ENCODE data around the gene NR1I3. TPM values are rescaled to one million over a fixed set of nuclear protein-coding genes. Genes with fewer than 3 reads are reported as not detected.

The NR1I3 gene
- total RNA-seq, 1 experiment from 2014 or later, result not detected

DNA sequence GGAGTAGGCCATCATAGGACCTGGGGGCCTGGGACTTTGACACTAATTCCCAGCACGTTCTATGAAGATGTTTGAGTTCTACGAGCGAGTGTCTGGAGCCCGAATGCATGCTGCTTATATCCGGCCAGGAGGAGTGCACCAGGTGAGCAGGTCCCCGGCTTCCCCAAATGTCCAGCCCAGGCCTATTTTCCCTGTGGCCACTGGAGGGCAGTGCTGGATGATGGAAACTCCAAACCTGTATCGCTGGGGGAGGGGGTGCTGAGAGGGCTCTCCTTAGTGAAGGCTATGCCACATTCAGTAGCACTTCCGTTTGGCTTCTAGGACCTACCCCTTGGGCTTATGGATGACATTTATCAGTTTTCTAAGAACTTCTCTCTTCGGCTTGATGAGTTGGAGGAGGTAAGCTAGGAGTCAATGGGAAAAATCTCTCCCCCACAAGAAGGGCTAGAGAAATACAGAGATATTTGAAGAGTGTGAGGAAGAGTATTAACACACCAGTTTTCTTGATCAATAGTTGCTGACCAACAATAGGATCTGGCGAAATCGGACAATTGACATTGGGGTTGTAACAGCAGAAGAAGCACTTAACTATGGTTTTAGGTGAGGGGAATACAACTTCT, 28.1 kb downstream of the NR1I3 start:
- Histone ChIP-seq H3K27ac (ENCODE audit: insufficient read length, low read depth, low read length) (no peak overlapping the region), H4K20me1 (ENCODE audit: control insufficient read depth, insufficient read depth, insufficient read length) (no peaks in the 10 kb centered on the region), H2AK5ac (ENCODE audit: insufficient read length, low read length) (no peak overlapping the region), H3K9me3 (ENCODE audit: control insufficient read depth, low read depth, low read length) (no peaks in the 10 kb centered on the region), H2BK5ac (ENCODE audit: insufficient read length, low read length) (no peak overlapping the region), H3K23ac (ENCODE audit: insufficient read length, low read depth, low read length) (no peak overlapping the region), H3K23me2 (ENCODE audit: insufficient read length, low read depth, low read length, poor library complexity, severe bottlenecking) (no peaks in the 10 kb centered on the region), H4K8ac (replicated peaks; ENCODE audit: insufficient read length, low read depth, low read length) (no peak overlapping the region), H3K79me2 (ENCODE audit: insufficient read depth, low read length) (no peaks in the 10 kb centered on the region), H4K5ac (ENCODE audit: insufficient read length, low read depth, low read length) (no peak overlapping the region), H3T11ph (ENCODE audit: low read length) (no peak overlapping the region), H4K91ac (ENCODE audit: insufficient read length, low read depth, low read length) (no peak overlapping the region), H3K27me3 (ENCODE audit: insufficient read depth, low read length) (no peaks in the 10 kb centered on the region), H2BK15ac (ENCODE audit: low read depth, low read length) (no peak overlapping the region), H2BK120ac (ENCODE audit: low read depth, low read length, poor library complexity, severe bottlenecking) (no peak overlapping the region), H3K9ac (ENCODE audit: extremely low read depth, insufficient read length, low read length) (no peak overlapping the region), H2AFZ (ENCODE audit: low read length) (no peak overlapping the region), H2BK12ac (ENCODE audit: insufficient read length, low read depth, low read length) (no peak overlapping the region), H2BK20ac (ENCODE audit: low read depth, low read length, poor library complexity, severe bottlenecking) (no peak overlapping the region), H3K4ac (ENCODE audit: low read depth, low read length) (no peak overlapping the region), H3K4me2 (ENCODE audit: insufficient read depth, insufficient read length, low read length) (no peak overlapping the region), H3K79me1 (ENCODE audit: insufficient read depth, low read depth, low read length, poor library complexity, severe bottlenecking) (no peaks in the 10 kb centered on the region), H3K56ac (ENCODE audit: insufficient read length, low read depth, low read length) (no peak overlapping the region), H3K18ac (ENCODE audit: insufficient read length, low read depth, low read length) (no peak overlapping the region), H3K4me1 (ENCODE audit: insufficient read depth, low read length) (peaks cover 2% of the 10 kb centered on the region; the same call in 1 of the 2 replicates), H3K14ac (ENCODE audit: insufficient read depth, low read length) (no peak overlapping the region)
- DNase-seq, result peak; percentile 91
- H3K4me3 Mint-ChIP-seq, result no peak overlapping the region
- H3K9me3 Mint-ChIP-seq, result no peaks in the 10 kb centered on the region
- no CpG with 5 or more reads among the region's 11 CpGs for WGBS (ENCODE audit: extremely low coverage, insufficient read length, low lambda C conversion rate)
- TF ChIP-seq, protein P1, sequence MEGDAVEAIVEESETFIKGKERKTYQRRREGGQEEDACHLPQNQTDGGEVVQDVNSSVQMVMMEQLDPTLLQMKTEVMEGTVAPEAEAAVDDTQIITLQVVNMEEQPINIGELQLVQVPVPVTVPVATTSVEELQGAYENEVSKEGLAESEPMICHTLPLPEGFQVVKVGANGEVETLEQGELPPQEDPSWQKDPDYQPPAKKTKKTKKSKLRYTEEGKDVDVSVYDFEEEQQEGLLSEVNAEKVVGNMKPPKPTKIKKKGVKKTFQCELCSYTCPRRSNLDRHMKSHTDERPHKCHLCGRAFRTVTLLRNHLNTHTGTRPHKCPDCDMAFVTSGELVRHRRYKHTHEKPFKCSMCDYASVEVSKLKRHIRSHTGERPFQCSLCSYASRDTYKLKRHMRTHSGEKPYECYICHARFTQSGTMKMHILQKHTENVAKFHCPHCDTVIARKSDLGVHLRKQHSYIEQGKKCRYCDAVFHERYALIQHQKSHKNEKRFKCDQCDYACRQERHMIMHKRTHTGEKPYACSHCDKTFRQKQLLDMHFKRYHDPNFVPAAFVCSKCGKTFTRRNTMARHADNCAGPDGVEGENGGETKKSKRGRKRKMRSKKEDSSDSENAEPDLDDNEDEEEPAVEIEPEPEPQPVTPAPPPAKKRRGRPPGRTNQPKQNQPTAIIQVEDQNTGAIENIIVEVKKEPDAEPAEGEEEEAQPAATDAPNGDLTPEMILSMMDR (conservative IDR thresholded peaks at IDR 0.05), result peak; percentile 94
- peaks cover 4 to 12% of the 10 kb centered on the region in 2 experiments for H3K4me1 Mint-ChIP-seq
- H3K27me3 Mint-ChIP-seq (ENCODE audit: low read depth), result no peaks in the 10 kb centered on the region
- peak overlapping the region; percentile 32 to 87 (median 46); a peak in 5 of 7 replicates for H3K27ac Mint-ChIP-seq
- peaks cover 35 to 80% (median 76%) of the 10 kb centered on the region in 3 experiments for H3K36me3 Mint-ChIP-seq (ENCODE audit: insufficient read depth in 1 of 3, low read depth in 3 of 3)

All from H9 (cell line).